Lower leg skin (tissue), 4 donors: Measurements from ENCODE around the gene RUNX1. TPM values are rescaled to one million over a fixed set of nuclear protein-coding genes. Genes with fewer than 3 reads are reported as not detected.

ENCODE experiments used
- DNase-seq, 2 donors: peaks; one replicate each; pipeline ENCODE4 v3.0.0-alpha.2; 2019; ENCODE audit warnings: low spot score in 2 of 2
- H3K4me3 ChIP-seq: fragments of 200-600 bp; sonication (generic); 2 replicates; pipeline ENCODE4 v1.5.1; 2017; ENCODE audit warnings: mild to moderate bottlenecking, low read depth; ENCODE audit not compliant: poor library complexity, severe bottlenecking
- CTCF ChIP-seq, 3 donors: fragments of 450-650 bp; IDR thresholded peaks; one replicate each; pipeline ENCODE4 v1.5.1; 2016; ENCODE audit warnings: antibody characterized with exemption in 3 of 3, mild to moderate bottlenecking in 3 of 3, moderate library complexity in 2 of 3
- POLR2A ChIP-seq, 2 donors: fragments of 450-650 bp; IDR thresholded peaks; one replicate each; pipeline ENCODE4 v1.6.1; 2016 to 2017; ENCODE audit warnings: antibody characterized with exemption in 2 of 2, mild to moderate bottlenecking in 1 of 2, moderate library complexity in 1 of 2
- WGBS, 2 donors: methylation state at CpG; one replicate each; pipeline ENCODE4 v1.1.5; 2018; 5-methylcytosine and 5-hydroxymethylcytosine counted together
- intact Hi-C: fragments of 100-400 bp; cut with DNase I; formaldehyde crosslinking; loops from one replicate; pipeline ENCODE4 v1.15.0; 2023; ENCODE audit warnings: low total_unique reads
- total RNA-seq, 4 donors: library from RNA; depleted of rRNA; stranded (reverse); fragments of >200 nt; gene quantifications; one replicate each; pipeline ENCODE4 v1.1.0, GENCODE V29; 2016

Gene RUNX1
- total RNA-seq, 4 donors from 2014 or later, result 7.3 to 29.1 (median 18.1) TPM

GRCh38 chr21:35019631-35020032, 29.5 kb downstream of the RUNX1 start:
- H3K4me3 ChIP-seq, result no peak overlapping the region
- 87 to 92% methylated on average over 9 of the region's 9 CpGs for WGBS, 2 donors
- intact Hi-C loops, result no loop called here
- DNase-seq, result peak in 1 of 2 donors; percentile 34
- TF ChIP-seq POLR2A (IDR thresholded peaks at IDR 0.05) (no peak), CTCF (IDR thresholded peaks at IDR 0.05) (no peak)

GRCh38 chr21:35017256-35017655, 31.8 kb downstream of the RUNX1 start:
- intact Hi-C loops, result no loop called here
- no peak overlapping the region for H3K4me3 ChIP-seq
- DNase-seq, result no peak
- 84 to 87% methylated on average over 6 of the region's 6 CpGs for WGBS, 2 donors
- TF ChIP-seq CTCF (IDR thresholded peaks at IDR 0.05) (no peak), POLR2A (IDR thresholded peaks at IDR 0.05) (no peak)

- no peak overlapping the region for H3K4me3 ChIP-seq
- no peak for TF ChIP-seq CTCF (IDR thresholded peaks at IDR 0.05)
- no peak for TF ChIP-seq POLR2A (IDR thresholded peaks at IDR 0.05)
- WGBS, 2 donors, result 94 to 100% methylated on average over 1 of the region's 1 CpG
- no peak for DNase-seq
- intact Hi-C loops, result no loop called here
These were observed 32.4 kb downstream of the RUNX1 start for GRCh38 chr21:35016517-35017188.

GRCh38 chr21:35016071-35016470, 33.0 kb downstream of the RUNX1 start:
- no peak overlapping the region for H3K4me3 ChIP-seq
- WGBS, 2 donors, result 92 to 95% methylated on average over 4 of the region's 4 CpGs
- intact Hi-C loops, result no loop called here
- no peak for TF ChIP-seq CTCF (IDR thresholded peaks at IDR 0.05)
- no peak for TF ChIP-seq POLR2A (IDR thresholded peaks at IDR 0.05)
- no peak for DNase-seq

- DNase-seq, result no peak
- no peak for TF ChIP-seq CTCF (IDR thresholded peaks at IDR 0.05)
- TF ChIP-seq POLR2A (IDR thresholded peaks at IDR 0.05), result no peak
- intact Hi-C loops, result no loop called here
- H3K4me3 ChIP-seq, result no peak overlapping the region
- WGBS, 2 donors, result 89 to 93% methylated on average over 5 of the region's 5 CpGs
These were observed 33.6 kb downstream of the RUNX1 start for GRCh38 chr21:35015435-35016024.
